Right lobe of liver (tissue), 4 donors: Measurements from ENCODE around the gene ZNF420.

Experiments used
- POLR2A ChIP-seq: fragments of 450-650 bp; IDR thresholded peaks from one replicate; pipeline ENCODE4 v1.6.1; 2017; ENCODE audit warnings: antibody characterized with exemption, mild to moderate bottlenecking
- TF ChIP-seq, protein P1 (sequence below), 4 donors: fragments of 200-600 bp in 3 of 4; fragments of 450-650 bp in 1 of 4; IDR thresholded peaks; one replicate each; pipeline versions ENCODE4 v1.5.1 to v1.8.0; 2016 to 2022; ENCODE audit warnings: antibody characterized with exemption in 4 of 4, mild to moderate bottlenecking in 2 of 4
- donor health status: DM: no; HTN: no; CAD: no.
- donor health status: DM: no; HTN: no; CAD: no.
- donor health status: DM: no; HTN: yes; CAD: no.

DNA sequence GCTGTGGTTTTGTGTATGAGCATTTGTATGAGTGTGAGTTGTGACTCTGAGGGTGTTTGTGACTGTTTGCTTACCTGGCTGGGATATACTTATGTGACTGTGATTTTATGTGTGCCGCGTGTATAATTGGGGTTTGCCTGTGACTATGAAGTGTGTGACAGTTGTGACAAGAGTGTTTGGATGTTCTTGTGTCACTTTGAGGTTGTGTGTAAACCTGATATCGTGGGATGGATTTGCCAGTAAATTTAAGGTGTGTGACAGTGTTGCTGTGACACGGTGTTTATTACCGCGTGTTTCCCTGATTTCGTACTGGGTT, 442 bp downstream of the ZNF420 start:
- TF ChIP-seq, protein P1, sequence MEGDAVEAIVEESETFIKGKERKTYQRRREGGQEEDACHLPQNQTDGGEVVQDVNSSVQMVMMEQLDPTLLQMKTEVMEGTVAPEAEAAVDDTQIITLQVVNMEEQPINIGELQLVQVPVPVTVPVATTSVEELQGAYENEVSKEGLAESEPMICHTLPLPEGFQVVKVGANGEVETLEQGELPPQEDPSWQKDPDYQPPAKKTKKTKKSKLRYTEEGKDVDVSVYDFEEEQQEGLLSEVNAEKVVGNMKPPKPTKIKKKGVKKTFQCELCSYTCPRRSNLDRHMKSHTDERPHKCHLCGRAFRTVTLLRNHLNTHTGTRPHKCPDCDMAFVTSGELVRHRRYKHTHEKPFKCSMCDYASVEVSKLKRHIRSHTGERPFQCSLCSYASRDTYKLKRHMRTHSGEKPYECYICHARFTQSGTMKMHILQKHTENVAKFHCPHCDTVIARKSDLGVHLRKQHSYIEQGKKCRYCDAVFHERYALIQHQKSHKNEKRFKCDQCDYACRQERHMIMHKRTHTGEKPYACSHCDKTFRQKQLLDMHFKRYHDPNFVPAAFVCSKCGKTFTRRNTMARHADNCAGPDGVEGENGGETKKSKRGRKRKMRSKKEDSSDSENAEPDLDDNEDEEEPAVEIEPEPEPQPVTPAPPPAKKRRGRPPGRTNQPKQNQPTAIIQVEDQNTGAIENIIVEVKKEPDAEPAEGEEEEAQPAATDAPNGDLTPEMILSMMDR (IDR thresholded peaks at IDR 0.05) = no peak
- no peak for TF ChIP-seq POLR2A
